GM21367 (cell line): Measurements from ENCODE around the gene CFD.
"Not testable (repeated sequence)": the region's sequence is repeated elsewhere in the genome, so short reads cannot be mapped to it uniquely, and the experiment has no call there.

ENCODE experiments used
- ATAC-seq: cut with Tn5 transposase; IDR thresholded peaks from one replicate; pipeline ENCODE4 v1.9.1; 2021; ENCODE audit not compliant: unreplicated experiment

The CFD gene

DNA sequence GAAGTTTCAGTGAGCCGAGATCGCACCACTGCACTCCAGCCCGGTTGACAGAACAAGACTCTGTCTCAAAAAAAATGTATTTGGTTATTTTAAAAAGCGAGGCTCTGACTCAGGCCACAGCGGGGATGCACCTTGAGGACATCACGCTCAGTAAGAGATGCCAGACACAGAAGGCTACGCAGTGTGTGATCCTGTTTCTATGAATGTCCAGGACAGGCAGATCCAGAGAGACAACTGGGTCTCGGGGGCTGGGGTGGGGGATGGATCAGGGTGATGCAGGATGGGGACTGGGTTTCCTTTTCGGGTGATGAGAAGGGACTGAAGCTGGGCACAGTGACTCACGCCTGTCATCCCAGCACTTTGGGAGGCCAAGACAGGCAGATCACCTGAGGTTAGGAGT, 28.1 kb downstream of the CFD start:
- ATAC-seq = no peak

DNA sequence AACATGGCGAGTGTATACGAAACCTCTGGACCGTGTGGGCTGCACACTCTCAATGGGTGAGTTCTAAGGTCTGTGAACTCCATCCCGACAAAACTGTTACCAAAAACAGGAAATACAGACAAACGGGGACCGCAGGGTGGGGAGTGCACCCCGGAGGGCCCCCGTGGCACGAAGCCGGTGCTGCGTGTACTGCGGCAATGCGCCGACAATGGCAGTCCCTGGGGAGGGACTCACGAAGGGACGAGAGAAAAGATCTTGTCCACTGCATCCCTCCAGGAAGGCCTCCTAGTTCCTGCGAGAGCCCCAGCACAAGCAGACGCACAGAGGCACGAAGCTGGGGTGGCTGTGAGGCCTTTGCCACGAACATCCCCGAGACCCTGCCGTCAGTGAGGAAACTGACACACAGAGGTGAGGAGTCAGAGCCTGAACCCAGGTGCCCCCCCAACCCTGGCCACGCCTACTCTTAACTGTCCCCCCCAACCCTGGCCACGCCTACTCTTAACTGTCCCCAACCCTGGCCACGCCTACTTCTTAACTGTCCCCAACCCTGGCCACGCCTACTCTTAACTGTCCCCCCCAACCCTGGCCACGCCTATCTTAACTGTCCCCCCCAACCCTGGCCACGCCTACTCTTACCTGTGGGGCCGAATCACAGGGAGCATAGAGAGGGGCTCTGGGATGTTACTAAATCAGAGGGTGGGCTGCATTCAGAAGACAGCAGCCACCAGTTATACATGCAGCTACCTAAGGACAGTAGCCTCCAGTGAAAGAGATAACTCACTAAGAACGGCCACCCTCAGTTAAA, 29.3 kb downstream of the CFD start:
- no peak for ATAC-seq

DNA sequence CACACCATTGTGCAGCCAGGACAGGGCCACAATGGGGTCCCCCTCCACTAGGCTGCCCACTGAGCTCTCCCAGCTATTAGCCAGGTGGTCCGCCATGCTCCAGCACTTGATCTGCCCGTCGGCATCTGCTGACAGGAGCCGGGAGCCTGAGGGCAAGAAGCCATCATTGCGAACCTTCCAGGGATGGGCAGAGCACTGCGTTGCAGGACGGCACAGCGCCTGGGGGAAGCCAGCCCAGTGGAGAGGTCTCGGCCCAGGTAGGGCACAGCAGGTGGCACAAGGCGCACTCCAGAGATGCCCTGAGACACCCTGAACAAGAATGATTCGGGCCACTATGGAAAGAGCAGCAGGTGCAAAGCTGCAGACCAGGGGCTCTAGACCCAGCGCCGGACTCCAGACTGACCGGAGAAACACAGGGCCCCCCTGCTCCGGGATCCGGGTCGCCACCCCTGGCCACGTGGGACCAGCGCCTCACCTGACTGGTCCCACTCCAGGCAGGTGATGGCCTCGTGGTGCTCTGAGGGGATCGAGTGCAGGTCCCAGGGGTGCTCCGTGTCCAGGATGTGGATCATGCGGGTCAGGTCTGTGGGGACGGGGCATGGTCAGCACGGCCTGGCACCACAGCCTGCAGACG, 30.3 kb downstream of the CFD start:
- ATAC-seq = no peak

DNA sequence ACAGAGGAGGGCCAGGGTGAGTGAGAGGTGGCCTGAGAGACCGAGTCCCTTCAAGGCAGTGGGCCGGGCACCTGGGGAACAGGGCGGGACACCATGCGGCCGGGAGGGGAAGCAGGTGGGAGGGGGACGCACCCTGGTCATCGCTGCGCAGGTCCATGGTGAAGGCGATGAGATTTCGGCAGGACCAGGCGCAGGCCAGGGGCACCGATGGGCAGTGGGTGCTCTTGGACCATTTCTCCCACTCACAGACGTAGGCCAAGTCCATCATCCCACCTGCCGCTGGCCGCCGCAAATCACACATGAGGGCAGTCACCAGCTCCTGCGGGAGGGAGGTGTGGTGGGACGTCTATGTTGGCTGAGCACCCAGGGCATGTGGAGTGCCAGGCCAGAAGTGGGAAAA, 31.4 kb downstream of the CFD start:
- ATAC-seq = no peak

DNA sequence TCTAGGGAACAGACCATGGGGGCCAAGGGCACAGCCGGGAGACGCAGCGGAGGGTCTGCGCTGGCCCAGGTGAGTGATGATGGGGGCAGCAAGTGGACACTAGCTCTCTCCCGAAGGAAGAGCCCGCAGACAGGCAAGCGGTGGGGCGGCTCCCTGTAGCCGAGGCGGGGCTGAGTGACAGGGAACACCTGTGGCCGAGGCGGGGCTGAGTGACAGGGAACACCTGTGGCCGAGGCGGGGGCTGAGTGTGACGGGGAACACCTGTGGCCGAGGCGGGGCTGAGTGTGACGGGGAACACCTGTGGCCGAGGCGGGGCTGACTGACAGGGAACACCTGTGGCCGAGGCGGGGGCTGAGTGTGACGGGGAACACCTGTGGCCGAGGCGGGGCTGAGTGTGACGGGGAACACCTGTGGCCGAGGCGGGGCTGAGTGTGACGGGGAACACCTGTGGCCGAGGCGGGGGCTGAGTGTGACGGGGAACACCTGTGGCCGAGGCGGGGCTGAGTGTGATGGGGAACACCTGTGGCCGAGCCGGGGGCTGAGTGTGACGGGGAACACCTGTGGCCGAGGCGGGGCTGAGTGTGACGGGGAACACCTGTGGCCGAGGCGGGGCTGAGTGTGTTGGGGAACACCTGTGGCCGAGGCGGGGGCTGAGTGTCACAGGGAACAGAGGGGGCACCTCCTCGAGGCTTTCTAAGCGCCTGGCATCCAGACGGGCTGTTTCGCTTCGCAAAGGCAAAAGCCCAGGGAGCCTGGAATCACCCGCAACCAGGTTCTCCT, 32.1 kb downstream of the CFD start:
- ATAC-seq = not testable (repeated sequence)

DNA sequence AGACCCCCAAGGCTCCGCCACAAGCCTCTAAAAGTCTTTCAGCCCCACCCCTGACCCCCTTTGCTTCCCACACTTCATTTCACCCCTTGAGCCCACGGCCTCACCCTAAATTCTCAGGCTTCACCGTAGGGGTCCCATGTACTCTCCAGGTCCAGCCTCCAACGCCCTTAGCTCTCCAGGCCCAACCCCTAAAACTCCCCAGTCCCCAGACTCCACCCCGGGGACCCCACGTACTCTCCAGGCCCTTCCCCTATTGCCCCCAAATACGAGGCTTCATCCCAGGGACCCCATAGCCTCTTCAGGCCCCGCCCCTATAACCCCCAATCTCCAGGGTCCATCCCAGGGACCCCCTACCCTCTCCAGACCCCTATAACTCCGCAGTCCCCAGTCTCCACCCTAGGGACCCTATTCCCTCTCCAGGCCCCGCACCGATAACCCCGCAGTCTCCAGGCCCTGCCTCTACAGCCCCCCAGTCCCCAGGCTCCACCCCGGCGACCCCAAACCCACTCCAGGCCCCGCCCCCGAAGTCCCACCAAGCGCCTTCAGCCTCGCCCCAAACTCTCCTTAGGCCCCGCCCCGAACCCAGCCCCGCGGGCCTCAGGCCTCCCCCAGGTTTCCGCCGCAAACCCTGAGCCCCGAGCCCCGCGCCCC, 32.9 kb downstream of the CFD start:
- ATAC-seq = peak; percentile 4

DNA sequence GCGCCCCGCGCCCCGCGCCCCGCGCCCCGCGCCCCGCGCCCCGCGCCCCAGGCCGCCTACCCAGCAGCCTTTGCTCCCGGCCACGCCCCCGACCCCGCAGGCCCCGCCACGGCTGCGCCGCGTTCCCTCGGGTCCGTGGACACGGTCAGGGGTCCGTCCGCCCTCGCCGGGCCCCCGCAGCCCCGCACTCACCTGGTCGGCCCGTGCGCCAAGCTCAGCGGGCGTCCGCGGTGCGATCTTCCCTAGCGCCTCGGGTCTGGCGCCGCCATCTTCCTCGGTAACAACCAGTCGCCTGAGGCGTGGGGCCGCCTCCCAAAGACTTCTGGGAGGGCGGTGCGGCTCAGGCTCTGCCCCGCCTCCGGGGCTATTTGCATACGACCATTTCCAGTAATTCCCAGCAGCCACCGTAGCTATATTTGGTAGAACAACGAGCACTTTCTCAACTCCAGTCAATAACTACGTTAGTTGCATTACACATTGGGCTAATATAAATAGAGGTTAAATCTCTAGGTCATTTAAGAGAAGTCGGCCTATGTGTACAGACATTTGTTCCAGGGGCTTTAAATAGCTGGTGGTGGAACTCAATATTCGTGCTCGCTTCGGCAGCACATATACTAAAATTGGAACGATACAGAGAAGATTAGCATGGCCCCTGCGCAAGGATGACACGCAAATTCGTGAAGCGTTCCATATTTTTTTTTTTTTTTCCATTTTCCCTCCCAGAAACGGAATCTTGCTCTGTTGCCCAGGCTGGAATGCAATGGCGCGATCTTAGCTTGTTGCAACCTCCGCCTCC, 33.6 kb downstream of the CFD start, which contains the start of the genes MED16 and RNU6-9:
Gene MED16, minus strand, starts transcription at position 294 of the 796 bp plus-strand sequence. CDS start 2,056 bp downstream, outside the sequence.
Gene RNU6-9, plus strand, starts transcription at position 591 of the 796 bp plus-strand sequence.
- ATAC-seq = peak; percentile 63

DNA sequence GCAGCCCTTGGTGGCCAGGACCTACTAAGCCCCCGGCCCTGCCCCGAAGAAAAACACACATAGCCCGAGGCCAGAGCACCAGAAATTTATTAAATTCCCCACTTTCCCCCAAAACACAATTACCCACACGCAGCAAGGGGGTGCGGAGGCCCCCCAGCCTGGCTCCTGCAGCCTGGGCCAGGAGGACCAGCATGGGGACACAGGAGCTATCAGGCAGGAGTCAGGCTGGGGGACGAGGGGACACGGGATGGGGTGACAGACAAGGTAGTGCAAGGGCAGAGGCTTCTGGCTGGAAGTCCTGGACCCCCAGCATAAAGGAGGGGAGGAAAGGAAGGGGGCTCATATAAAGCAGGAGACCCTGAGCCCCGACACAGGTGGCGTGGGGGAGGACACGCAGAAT, 37.0 kb downstream of the CFD start:
- ATAC-seq = no peak

DNA sequence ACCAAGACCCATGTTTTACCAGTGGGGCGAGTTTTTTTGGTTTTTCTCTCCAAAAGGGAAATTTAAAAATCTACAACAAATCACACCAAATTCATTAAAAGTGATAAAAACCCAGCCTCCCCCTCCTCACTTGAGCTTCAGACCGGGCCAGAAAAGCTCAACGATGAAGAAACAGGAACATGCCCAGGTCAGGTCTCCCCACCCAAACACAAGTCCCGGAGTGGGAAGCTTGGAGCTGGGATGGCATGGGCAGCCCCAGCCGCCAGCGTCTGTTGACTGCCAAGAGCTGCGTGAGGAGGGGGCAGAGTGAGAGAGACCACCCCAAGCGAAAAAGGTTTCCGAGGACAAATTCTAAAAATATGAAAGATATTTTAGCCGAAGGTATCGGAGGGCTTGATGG, 37.5 kb downstream of the CFD start:
- no peak for ATAC-seq

DNA sequence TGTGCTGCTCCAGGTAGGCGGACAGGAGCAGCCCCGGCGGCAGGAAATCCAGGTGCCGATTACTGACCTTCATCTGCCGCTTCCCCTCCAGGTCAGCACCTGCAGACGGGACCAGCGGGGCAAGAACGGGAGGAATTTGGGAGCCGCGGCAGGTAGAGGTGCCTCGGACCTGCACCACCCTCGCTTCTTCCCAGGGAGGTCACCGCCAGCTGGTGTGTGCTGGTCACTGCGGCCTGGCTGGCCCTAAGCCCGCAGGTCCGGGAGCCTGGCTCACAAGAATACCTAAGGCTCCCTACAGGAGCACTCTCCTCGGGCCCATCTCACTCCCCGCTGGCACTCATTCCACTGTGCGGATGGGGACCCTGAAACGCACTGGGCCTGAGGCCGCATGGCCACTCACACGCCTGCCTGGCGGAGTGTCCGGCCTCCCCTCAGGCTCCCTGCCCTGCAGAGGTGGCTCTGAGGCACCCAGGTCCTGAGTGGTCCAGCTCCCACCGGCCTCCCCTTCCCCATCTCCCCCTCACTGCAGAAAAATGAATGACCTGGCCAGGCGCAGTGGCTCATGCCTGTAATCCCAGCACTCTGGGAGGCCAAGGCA, 38.1 kb downstream of the CFD start:
- ATAC-seq = no peak

DNA sequence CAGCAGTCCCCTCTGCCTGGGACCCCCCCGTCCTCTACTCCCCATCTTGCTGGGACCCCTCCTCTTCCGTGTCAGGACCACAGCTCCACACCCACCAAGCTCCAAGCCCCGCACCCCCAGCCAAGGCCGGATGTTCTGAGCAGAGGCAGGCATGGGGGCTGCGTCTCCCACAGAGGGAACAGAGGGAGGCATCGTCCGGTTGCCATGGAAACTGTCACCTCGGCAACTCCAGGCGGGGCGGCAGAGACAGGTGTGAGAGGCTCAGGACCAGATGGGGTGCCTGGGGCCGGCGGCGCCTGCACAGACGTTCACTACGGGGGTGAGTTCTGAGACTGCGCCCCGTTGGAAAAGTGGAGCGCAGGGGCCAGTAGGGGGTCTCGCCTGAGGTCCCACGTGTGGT, 39.2 kb downstream of the CFD start:
- no peak for ATAC-seq

DNA sequence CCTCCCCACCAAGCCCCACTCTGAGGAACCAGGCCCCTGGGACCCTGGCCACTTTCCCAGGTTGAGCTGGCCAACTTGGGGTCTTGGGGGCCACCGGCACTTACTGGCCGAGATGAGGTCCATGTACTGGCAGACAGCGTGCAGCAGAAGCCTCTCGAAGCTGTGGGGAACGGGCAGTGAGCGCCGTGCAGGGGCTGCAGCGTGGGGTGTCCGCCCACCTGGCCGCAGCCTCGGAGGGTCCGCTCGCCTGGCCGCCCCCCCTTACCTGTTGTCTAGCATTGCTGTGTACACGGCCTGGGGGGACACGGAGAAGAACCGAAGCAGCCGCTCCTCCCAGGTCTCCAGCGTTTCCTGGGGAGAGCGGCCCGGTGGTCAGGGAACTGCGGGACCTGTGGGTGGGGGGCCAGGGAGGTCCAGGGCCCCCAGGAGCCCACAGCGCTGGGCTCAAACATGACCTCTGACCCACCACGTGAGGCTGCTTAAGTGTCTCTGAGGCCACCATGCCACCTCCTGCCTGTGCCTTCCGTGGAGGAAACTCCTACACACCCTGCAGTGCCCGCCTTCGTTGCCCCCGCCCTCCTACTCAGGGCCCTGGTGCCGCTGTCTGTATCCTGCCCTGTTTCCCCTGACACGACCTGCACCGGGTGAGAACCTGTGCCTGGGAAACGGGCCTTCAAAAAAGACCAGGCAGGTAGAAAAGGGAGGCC, 40.0 kb downstream of the CFD start:
- no peak for ATAC-seq

DNA sequence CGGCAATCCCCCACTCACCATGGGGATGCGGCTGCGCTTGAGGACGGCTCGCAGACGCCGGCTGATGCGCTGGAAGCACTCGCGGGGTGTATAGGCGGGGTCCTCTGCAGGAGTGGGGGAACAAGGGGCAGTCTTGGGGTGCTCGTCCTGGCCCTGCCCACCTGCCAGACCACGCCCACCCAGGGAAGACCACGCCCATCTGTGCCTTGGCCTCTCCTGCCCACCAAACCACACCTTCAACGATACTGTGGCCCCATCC, 40.5 kb downstream of the CFD start:
- ATAC-seq = no peak

DNA sequence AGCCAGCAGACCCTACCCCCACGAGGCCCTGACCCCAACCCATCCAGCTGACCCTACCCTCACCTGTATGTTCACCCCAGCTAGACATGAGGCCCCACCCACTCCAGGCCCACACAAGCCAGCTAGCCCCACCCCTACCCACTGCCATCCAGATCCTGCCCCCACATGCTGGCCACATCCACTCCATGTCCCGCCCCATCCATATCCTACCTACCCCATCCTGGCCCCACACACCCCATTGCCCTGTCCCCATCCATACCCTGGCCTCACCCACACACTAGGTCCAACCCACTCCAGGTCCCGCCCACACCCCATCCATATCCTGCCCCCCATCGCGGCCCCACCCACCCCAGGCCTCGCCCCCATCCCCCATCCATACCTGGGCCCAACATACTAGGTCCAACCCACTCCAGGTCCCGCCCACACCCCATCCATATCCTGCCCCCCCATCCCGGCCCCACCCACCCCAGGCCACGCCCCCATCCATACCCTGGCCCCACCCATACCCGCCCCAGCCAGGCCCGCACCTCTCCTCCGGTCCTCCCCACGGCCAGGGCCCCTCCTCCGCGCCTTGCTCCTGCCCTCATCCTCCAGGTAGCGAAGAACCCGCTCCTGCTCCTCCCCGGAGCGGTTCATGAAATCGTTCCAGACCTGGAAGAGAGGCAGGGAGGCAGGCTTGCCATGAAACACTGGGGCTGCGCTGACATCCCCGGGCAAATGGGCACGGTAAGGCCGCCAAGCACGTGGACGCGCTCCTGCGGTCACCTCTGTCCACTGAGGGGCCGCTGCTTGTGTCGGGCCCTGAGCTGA, 41.0 kb downstream of the CFD start:
- no peak for ATAC-seq

DNA sequence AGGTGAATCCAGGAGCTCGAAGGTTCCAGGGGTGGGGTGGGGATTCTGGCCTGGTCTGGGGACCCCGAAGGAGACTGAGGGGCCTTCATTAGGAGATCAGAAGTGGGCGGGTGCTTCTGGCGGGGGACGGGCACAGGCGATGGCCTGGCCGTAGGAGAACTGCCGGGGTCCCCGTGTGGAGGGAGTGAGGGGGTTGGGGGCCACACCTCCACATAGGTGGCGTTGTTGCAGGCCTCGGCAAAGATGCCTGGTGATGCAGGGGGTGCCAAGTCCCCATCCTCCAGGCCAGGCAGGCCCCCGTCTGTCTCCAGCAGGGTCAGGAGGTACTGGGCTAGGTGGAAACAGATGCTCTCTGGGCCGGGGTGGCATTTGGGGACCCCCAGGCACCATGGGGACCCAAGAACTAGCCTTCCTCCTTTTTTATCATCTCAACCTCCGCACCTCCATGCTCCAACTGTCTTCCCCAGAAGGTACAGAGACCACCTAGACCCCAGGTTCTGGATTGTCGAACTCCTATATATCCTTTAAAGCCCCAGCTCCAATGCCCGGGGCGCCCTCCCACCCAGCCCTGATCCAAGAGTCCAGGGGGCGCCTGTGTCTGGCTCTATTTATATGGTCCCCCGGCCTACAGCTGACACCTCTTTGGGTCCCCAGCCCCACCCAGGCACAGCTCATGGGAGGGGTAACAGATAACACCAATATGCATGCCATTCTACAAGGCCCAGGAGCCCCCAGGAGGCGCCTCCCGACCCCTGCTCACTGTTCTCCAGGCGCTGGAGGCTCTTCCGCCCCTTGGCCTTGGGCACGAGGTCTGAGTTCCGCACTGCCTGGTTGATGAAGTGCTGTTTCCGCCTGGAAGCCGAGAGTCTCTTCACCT, 42.0 kb downstream of the CFD start:
- no peak for ATAC-seq

DNA sequence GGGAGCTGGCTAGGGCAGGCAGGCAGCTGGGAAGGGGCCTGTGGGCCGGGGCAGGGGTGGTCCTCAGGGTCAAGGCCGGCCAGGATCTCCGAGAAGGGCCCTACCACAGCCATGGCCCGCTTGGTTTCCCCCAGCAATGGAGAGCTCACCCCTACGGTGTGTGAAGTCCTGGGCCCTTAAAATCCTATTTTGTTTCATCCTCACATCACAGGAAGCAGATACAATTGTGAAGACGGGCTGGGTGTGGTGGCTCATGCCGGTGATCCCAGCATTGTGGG, 42.6 kb downstream of the CFD start:
- no peak for ATAC-seq

DNA sequence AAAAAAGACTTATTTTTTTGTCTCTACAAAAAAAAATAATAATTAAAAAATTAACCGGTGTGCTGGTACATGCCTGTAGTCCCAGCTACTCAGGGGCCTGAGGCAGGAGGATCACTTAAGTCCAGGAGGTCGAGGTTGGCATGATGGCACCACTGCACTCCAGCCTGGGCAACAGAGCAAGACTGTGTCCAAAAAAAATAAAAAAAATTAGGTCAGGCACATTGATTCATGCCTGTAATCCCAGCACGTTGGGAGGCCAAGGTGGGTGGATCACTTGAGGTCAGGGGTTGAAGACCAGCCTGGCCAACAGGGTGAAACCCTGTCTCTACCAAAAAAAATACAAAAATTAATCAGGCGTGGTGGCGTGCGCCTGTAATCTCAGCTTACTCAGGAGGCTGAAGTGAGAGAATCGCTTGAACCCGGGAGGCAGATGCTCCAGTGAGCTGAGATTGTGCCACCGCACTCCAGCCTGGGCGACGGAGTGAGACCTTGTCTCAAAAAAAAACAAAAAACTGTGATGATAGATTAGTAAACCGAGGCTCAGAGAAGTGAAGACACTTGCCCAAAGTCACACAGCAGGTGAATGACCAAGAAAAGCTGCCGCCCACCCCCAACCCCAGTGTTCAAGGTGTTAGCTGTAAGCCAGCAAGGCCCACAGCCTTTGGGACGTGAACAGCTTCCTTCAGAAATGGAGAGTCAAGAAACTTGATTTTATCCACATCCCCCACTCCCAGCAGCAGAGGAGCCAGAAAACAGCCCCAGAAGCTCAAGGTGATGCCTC, 43.2 kb downstream of the CFD start:
- ATAC-seq = no peak
